Ureter (tissue), 1 donor: ENCODE data around the gene TNP2. TPM values are rescaled to one million over a fixed set of nuclear protein-coding genes. Genes with fewer than 3 reads are reported as not detected.

Experiments used
- DNase-seq: peaks from one replicate; pipeline ENCODE4 v3.0.0-alpha.2; 2020; ENCODE audit warnings: low spot score
- total RNA-seq: library from RNA; stranded (reverse); gene quantifications from one replicate; pipeline ENCODE4 v1.2.4, GENCODE V29; 2023
- donor health status: DM: yes; HTN: yes; CAD: no.

The TNP2 gene
- total RNA-seq, result not detected

GRCh38 chr16:11268921-11269375 is at the start of gene TNP2:
TSS of gene TNP2 (minus strand) at chr16:11269325. CDS start at chr16:11269262, 63 bp downstream.
- DNase-seq, result no peak

- no peak for DNase-seq
Observed at GRCh38 chr16:11318817-11319216, 49.7 kb upstream of the TNP2 start.

- no peak for DNase-seq
Observed at GRCh38 chr16:11316331-11317015, 47.3 kb upstream of the TNP2 start.

GRCh38 chr16:11315510-11315909 is 46.4 kb upstream of the TNP2 start:
- DNase-seq, result no peak

GRCh38 chr16:11314309-11314894 is 45.3 kb upstream of the TNP2 start:
- DNase-seq, result no peak

GRCh38 chr16:11313493-11314308 is 44.6 kb upstream of the TNP2 start:
- DNase-seq, result no peak

GRCh38 chr16:11312718-11313492 is 43.8 kb upstream of the TNP2 start:
- no peak for DNase-seq

- no peak for DNase-seq
Observed at GRCh38 chr16:11310997-11311561, 42.0 kb upstream of the TNP2 start.

GRCh38 chr16:11310634-11310977 is 41.5 kb upstream of the TNP2 start:
- no peak for DNase-seq

GRCh38 chr16:11309895-11310633 is 40.9 kb upstream of the TNP2 start:
- no peak for DNase-seq

GRCh38 chr16:11308493-11309283 is 39.6 kb upstream of the TNP2 start:
- no peak for DNase-seq

GRCh38 chr16:11307639-11308492 is 38.7 kb upstream of the TNP2 start:
- DNase-seq, result no peak

- no peak for DNase-seq
Observed at GRCh38 chr16:11306997-11307638, 38.0 kb upstream of the TNP2 start.

GRCh38 chr16:11306381-11306780 is 37.3 kb upstream of the TNP2 start:
- no peak for DNase-seq

- DNase-seq, result peak; percentile 64
Observed at GRCh38 chr16:11303405-11304138, 34.4 kb upstream of the TNP2 start.

- DNase-seq, result peak; percentile 84
Observed at GRCh38 chr16:11302977-11303376, 33.9 kb upstream of the TNP2 start.

- no peak for DNase-seq
Observed at GRCh38 chr16:11301645-11302501, 32.7 kb upstream of the TNP2 start.
